Head of caudate nucleus (tissue), 42 donors: ENCODE results near the gene SCARF1.
"Not testable (repeated sequence)": the region's sequence is repeated elsewhere in the genome, so short reads cannot be mapped to it uniquely, and the experiment has no call there.

Source experiments
- DNase-seq, 42 donors: peaks; one replicate each; pipeline versions ENCODE4 v3.0.0 to v3.0.0-alpha.2; 2020 to 2021; ENCODE audit warnings: mixed read lengths in 7 of 42
- intact Hi-C: fragments of 100-400 bp; cut with DNase I; formaldehyde crosslinking; loops from one replicate; pipeline ENCODE4 v1.15.0; 2022

SCARF1 gene

GRCh38 chr17:1645207-1646171, at the start of gene SCARF1:
TSS of gene SCARF1 (minus strand) at chr17:1645732. CDS start at chr17:1645697, 35 bp downstream.
- intact Hi-C loops, result loop anchor here (5.0 kb wide), 1 partner anchor 68 kb away; no protein-coding TSS in a partner anchor
- DNase-seq, result peak in 12 of 42 donors; percentile 28 to 57 (median 42)

GRCh38 chr17:1693339-1693738, 47.8 kb upstream of the SCARF1 start:
- no peak for DNase-seq
- intact Hi-C loops, result no loop called here

GRCh38 chr17:1690544-1691221, 45.2 kb upstream of the SCARF1 start:
- intact Hi-C loops, result no loop called here
- no peak for DNase-seq

GRCh38 chr17:1688405-1688804, 42.9 kb upstream of the SCARF1 start:
- DNase-seq, intact Hi-C loops: not testable (repeated sequence)

- intact Hi-C loops, result no loop called here
- no peak for DNase-seq
Observed at GRCh38 chr17:1686086-1686485, 40.6 kb upstream of the SCARF1 start.

GRCh38 chr17:1684378-1685189, 39.1 kb upstream of the SCARF1 start, which contains the start of gene PRPF8:
TSS of gene PRPF8 (minus strand) at chr17:1684867. CDS start at chr17:1684571, 296 bp downstream.
- DNase-seq, result peak; percentile 94 to 99 (median 98)
- intact Hi-C loops, result loop anchor here (2.0 kb wide), 1 partner anchor 32 kb away; no protein-coding TSS in a partner anchor

GRCh38 chr17:1683459-1683858, 37.9 kb upstream of the SCARF1 start:
- DNase-seq, result peak in 3 of 42 donors; percentile 7 to 10 (median 7)
- intact Hi-C loops, result no loop called here

- no peak for DNase-seq
- intact Hi-C loops, result no loop called here
Observed at GRCh38 chr17:1676401-1676800, 30.9 kb upstream of the SCARF1 start.

GRCh38 chr17:1673041-1673785, 27.7 kb upstream of the SCARF1 start:
- DNase-seq, result no peak
- intact Hi-C loops, result no loop called here

- intact Hi-C loops, result not testable (repeated sequence)
Observed at GRCh38 chr17:1663934-1664333, 18.4 kb upstream of the SCARF1 start.

GRCh38 chr17:1661045-1661444, 15.5 kb upstream of the SCARF1 start:
- DNase-seq, result no peak
- intact Hi-C loops, result no loop called here

More at GRCh38 chr17:1663934-1664333, 18.4 kb upstream of the SCARF1 start:
- DNase-seq, result not testable (repeated sequence)

GRCh38 chr17:1658100-1658499, 12.6 kb upstream of the SCARF1 start:
- no peak for DNase-seq
- intact Hi-C loops, result no loop called here

GRCh38 chr17:1653735-1654134, 8.2 kb upstream of the SCARF1 start:
- no peak for DNase-seq
- intact Hi-C loops, result no loop called here

GRCh38 chr17:1652794-1653193, 7.3 kb upstream of the SCARF1 start:
- intact Hi-C loops, DNase-seq: not testable (repeated sequence)

GRCh38 chr17:1651559-1651844, 6.0 kb upstream of the SCARF1 start:
- intact Hi-C loops, result no loop called here
- no peak for DNase-seq

- no peak for DNase-seq
- intact Hi-C loops, result no loop called here
Observed at GRCh38 chr17:1650731-1651558, 5.4 kb upstream of the SCARF1 start.

GRCh38 chr17:1649844-1650501, 4.4 kb upstream of the SCARF1 start, which contains the start of gene RILP:
TSS of gene RILP (minus strand) at chr17:1649866. CDS start at chr17:1649804, 62 bp downstream.
- peak in 12 of 42 donors; percentile 23 to 62 (median 38) for DNase-seq
- intact Hi-C loops, result loop anchor here (5.0 kb wide), 1 partner anchor 73 kb away; no protein-coding TSS in a partner anchor
